ENCODE results near the gene HAP1.

HAP1 gene

GRCh38 chr17:41680426-41681040, 53.9 kb downstream of the HAP1 start:
- Histone ChIP-seq H3K36me3 (ENCODE audit: insufficient read depth) (no peaks in the 10 kb centered on the region), H3K9ac (no peak overlapping the region), H2AFZ (ENCODE audit: low read depth) (no peak overlapping the region), H3K4me3 (IDR thresholded peaks at IDR 0.05; ENCODE audit: insufficient read depth, low read depth, low read length) (no peak overlapping the region), H3K27ac (no peak overlapping the region), H3K4me2 (no peak overlapping the region), H3K79me2 (ENCODE audit: insufficient read depth, low read depth) (no peaks in the 10 kb centered on the region), H4K20me1 (ENCODE audit: insufficient read depth) (no peaks in the 10 kb centered on the region), H3K27me3 (ENCODE audit: insufficient read depth, low read depth) (no peaks in the 10 kb centered on the region), H3K4me1 (ENCODE audit: low read depth, poor library complexity, severe bottlenecking) (peaks cover 55% of the 10 kb centered on the region)
- TF ChIP-seq CTCF (conservative IDR thresholded peaks at IDR 0.05; ENCODE audit: low read depth, low read length), result no peak

- Histone ChIP-seq H3K79me2 (ENCODE audit: insufficient read depth, low read depth) (no peaks in the 10 kb centered on the region), H3K27me3 (ENCODE audit: insufficient read depth, low read depth) (no peaks in the 10 kb centered on the region), H4K20me1 (ENCODE audit: insufficient read depth) (no peaks in the 10 kb centered on the region), H3K27ac (peak overlapping the region; percentile 93), H3K4me2 (peak overlapping the region; percentile 95), H2AFZ (ENCODE audit: low read depth) (peak overlapping the region; percentile 74; the same call in 1 of the 2 replicates), H3K4me3 (IDR thresholded peaks at IDR 0.05; ENCODE audit: insufficient read depth, low read depth, low read length) (no peak overlapping the region), H3K36me3 (ENCODE audit: insufficient read depth) (no peaks in the 10 kb centered on the region), H3K4me1 (ENCODE audit: low read depth, poor library complexity, severe bottlenecking) (peaks cover 62% of the 10 kb centered on the region), H3K9ac (peak overlapping the region; percentile 68; the same call in 1 of the 2 replicates)
- no peak for TF ChIP-seq CTCF (conservative IDR thresholded peaks at IDR 0.05; ENCODE audit: low read depth, low read length)
Measured at GRCh38 chr17:41679740-41680425, 54.6 kb downstream of the HAP1 start.

GRCh38 chr17:41678907-41679739, 55.3 kb downstream of the HAP1 start:
- 0 out of 2 replicates have a peak, but pooled peaks have one; percentile 16 for TF ChIP-seq CTCF (conservative IDR thresholded peaks at IDR 0.05; ENCODE audit: low read depth, low read length)
- Histone ChIP-seq H4K20me1 (ENCODE audit: insufficient read depth) (no peaks in the 10 kb centered on the region), H3K9ac (peak overlapping the region; percentile 68), H3K36me3 (ENCODE audit: insufficient read depth) (no peaks in the 10 kb centered on the region), H3K27ac (peak overlapping the region; percentile 93), H3K4me1 (ENCODE audit: low read depth, poor library complexity, severe bottlenecking) (peaks cover 69% of the 10 kb centered on the region), H3K27me3 (ENCODE audit: insufficient read depth, low read depth) (no peaks in the 10 kb centered on the region), H3K4me3 (IDR thresholded peaks at IDR 0.05; ENCODE audit: insufficient read depth, low read depth, low read length) (no peak overlapping the region), H3K79me2 (ENCODE audit: insufficient read depth, low read depth) (no peaks in the 10 kb centered on the region), H2AFZ (ENCODE audit: low read depth) (peak overlapping the region; percentile 74), H3K4me2 (peak overlapping the region; percentile 95)

- H3K79me2 ChIP-seq (ENCODE audit: insufficient read depth, low read depth), result no peaks in the 10 kb centered on the region
- H4K20me1 ChIP-seq (ENCODE audit: insufficient read depth), result no peaks in the 10 kb centered on the region
- TF ChIP-seq CTCF (conservative IDR thresholded peaks at IDR 0.05; ENCODE audit: low read depth, low read length), result no peak
- peaks cover 76% of the 10 kb centered on the region for H3K4me1 ChIP-seq (ENCODE audit: low read depth, poor library complexity, severe bottlenecking)
- peak overlapping the region; percentile 95 for H3K4me2 ChIP-seq
- H3K27me3 ChIP-seq (ENCODE audit: insufficient read depth, low read depth), result no peaks in the 10 kb centered on the region
- peak overlapping the region; percentile 68 for H3K9ac ChIP-seq
- no peak overlapping the region for H3K4me3 ChIP-seq (IDR thresholded peaks at IDR 0.05; ENCODE audit: insufficient read depth, low read depth, low read length)
- H2AFZ ChIP-seq (ENCODE audit: low read depth), result peak overlapping the region; percentile 74
- peak overlapping the region; percentile 93 for H3K27ac ChIP-seq
- H3K36me3 ChIP-seq (ENCODE audit: insufficient read depth), result no peaks in the 10 kb centered on the region
Measured at GRCh38 chr17:41678411-41678906, 56.0 kb downstream of the HAP1 start.

Measured in KMS-11 (cell line).